Ovary (tissue), 3 donors: ENCODE data around the gene WDR41.

Source experiments
- CTCF ChIP-seq, 3 donors: fragments of 450-650 bp in 2 of 3; fragments of 200-600 bp in 1 of 3; IDR thresholded peaks; one replicate each; pipeline versions ENCODE4 v1.5.1 to v1.8.0; 2016 to 2022; ENCODE audit warnings: antibody characterized with exemption in 3 of 3, mild to moderate bottlenecking in 1 of 3
- EP300 ChIP-seq: sonication (generic); formaldehyde crosslinking; IDR thresholded peaks from one replicate; pipeline ENCODE4 v1.6.1; 2017; ENCODE audit warnings: antibody characterized with exemption
- POLR2A ChIP-seq: fragments of 450-650 bp; IDR thresholded peaks from one replicate; pipeline ENCODE4 v1.6.1; 2017; ENCODE audit warnings: antibody characterized with exemption, mild to moderate bottlenecking, moderate library complexity
- donor health status: DM: no; HTN: no; CAD: no.

GRCh38 chr5:77437194-77437593, 54.9 kb downstream of the WDR41 start:
- TF ChIP-seq CTCF (IDR thresholded peaks at IDR 0.05) (no peak), EP300 (no peak), POLR2A (no peak)
